GM12875 (cell line): ENCODE results near the gene UBE2D2.
A peak's percentile ranks its signal among the peaks of the same experiment; 100 is the strongest.

Source experiments
- H3K4me3 ChIP-seq: one replicate; pipeline ENCODE4 v1.5.1; 2011; ENCODE audit warnings: low read depth, low read length, control low read depth
- CTCF ChIP-seq: IDR thresholded peaks from 2 replicates; pipeline ENCODE4 v1.5.1; 2011; ENCODE audit warnings: low read depth, mild to moderate bottlenecking, control low read depth, inconsistent platforms, low read length, moderate library complexity, borderline replicate concordance; ENCODE audit not compliant: insufficient read depth

The UBE2D2 gene

GRCh38 chr5:139650689-139651042, 89.5 kb downstream of the UBE2D2 start:
- no peak for TF ChIP-seq CTCF

GRCh38 chr5:139651043-139651834, 90.1 kb downstream of the UBE2D2 start:
- TF ChIP-seq CTCF: no peak
- H3K4me3 ChIP-seq: peak overlapping the region; percentile 92

More at GRCh38 chr5:139650689-139651042, 89.5 kb downstream of the UBE2D2 start:
- peak overlapping the region; percentile 92 for H3K4me3 ChIP-seq

- peak overlapping the region; percentile 31 for H3K4me3 ChIP-seq
- TF ChIP-seq CTCF: no peak
Observed at GRCh38 chr5:139651853-139652787, 91.0 kb downstream of the UBE2D2 start.

- TF ChIP-seq CTCF: no peak
- H3K4me3 ChIP-seq: peak overlapping the region; percentile 24
Observed at GRCh38 chr5:139652788-139653241, 91.7 kb downstream of the UBE2D2 start.

- H3K4me3 ChIP-seq: peak overlapping the region; percentile 24
Observed at GRCh38 chr5:139653616-139654015, 92.5 kb downstream of the UBE2D2 start.

GRCh38 chr5:139654464-139654863, 93.3 kb downstream of the UBE2D2 start:
- H3K4me3 ChIP-seq: no peak overlapping the region
- TF ChIP-seq CTCF: no peak

More at GRCh38 chr5:139653616-139654015, 92.5 kb downstream of the UBE2D2 start:
- no peak for TF ChIP-seq CTCF
